Sigmoid colon (tissue), 7 donors: ENCODE results near the gene HAL. TPM values are rescaled to one million over a fixed set of nuclear protein-coding genes. Genes with fewer than 3 reads are reported as not detected.

ENCODE experiments used
- DNase-seq: peaks from one replicate; pipeline ENCODE4 v3.0.0-alpha.2; 2019
- H3K27ac ChIP-seq, 4 donors: fragments of 200-600 bp; sonication (generic); one replicate each; pipeline ENCODE4 v1.5.1; 2016 to 2019; ENCODE audit warnings: mild to moderate bottlenecking in 1 of 4
- H3K27me3 ChIP-seq, 3 donors: fragments of 200-600 bp; sonication (generic); one replicate each; pipeline ENCODE4 v1.5.1; 2019; ENCODE audit warnings: mild to moderate bottlenecking in 1 of 3
- H3K36me3 ChIP-seq, 4 donors: fragments of 200-600 bp; sonication (generic); one replicate each; pipeline ENCODE4 v1.5.1; 2016 to 2019
- H3K4me1 ChIP-seq, 4 donors: fragments of 200-600 bp; sonication (generic); one replicate each; pipeline ENCODE4 v1.5.1; 2017 to 2019
- H3K4me3 ChIP-seq, 4 donors: fragments of 200-600 bp; sonication (generic); one replicate each; pipeline ENCODE4 v1.5.1; 2017 to 2019; ENCODE audit warnings: mild to moderate bottlenecking in 2 of 4, moderate library complexity in 1 of 4
- H3K9me3 ChIP-seq, 4 donors: fragments of 200-600 bp in 3 of 4; sonication (generic) in 3 of 4; one replicate each; pipeline versions ENCODE4 v1.5.1 to v1.6.1; 2013 to 2019
- EP300 ChIP-seq, 4 donors: sonication (generic); formaldehyde crosslinking; IDR thresholded peaks; one replicate each; pipeline ENCODE4 v1.6.1; 2017; ENCODE audit warnings: antibody characterized with exemption in 4 of 4
- POLR2A ChIP-seq, 2 donors: fragments of 450-650 bp; IDR thresholded peaks; one replicate each; pipeline ENCODE4 v1.6.1; 2016; ENCODE audit warnings: antibody characterized with exemption in 2 of 2, mild to moderate bottlenecking in 2 of 2, moderate library complexity in 2 of 2
- POLR2AphosphoS5 ChIP-seq, 4 donors: sonication (generic); formaldehyde crosslinking; IDR thresholded peaks; one replicate each; pipeline ENCODE4 v1.6.1; 2017; ENCODE audit warnings: antibody characterized with exemption in 4 of 4
- WGBS, 2 donors: extraction: QIAGEN DNeasy Blood & Tissue Kit; methylation state at CpG; one replicate each; pipeline ENCODE4 v1.1.7; 2013; 5-methylcytosine and 5-hydroxymethylcytosine counted together
- intact Hi-C: fragments of 100-400 bp; cut with DNase I; formaldehyde crosslinking; loops from one replicate; pipeline ENCODE4 v1.15.1; 2023
- polyA plus RNA-seq, 3 donors: library from polyadenylated mRNA; stranded (reverse); fragments of 200-250 nt; gene quantifications; one replicate each; pipeline ENCODE4 v1.2.3, GENCODE V29; 2013
- total RNA-seq, 4 donors: library from RNA; depleted of rRNA; stranded (reverse); fragments of >200 nt; gene quantifications; one replicate each; pipeline ENCODE4 v1.1.0, GENCODE V29; 2016
- TF ChIP-seq, protein P1 (sequence below), 4 experiments: fragments of 450-650 bp in 3 of 4; fragments of 200-600 bp in 1 of 4; IDR thresholded peaks; one replicate each; pipeline ENCODE4 v1.5.1; 2016 to 2019; ENCODE audit warnings: antibody characterized with exemption in 4 of 4, mild to moderate bottlenecking in 3 of 4, moderate library complexity in 2 of 4
- donor health status: healthy with polysubstance abuse.
- donor health status: Bipolar disorder and iron deficiency.
- donor health status: healthy.

The HAL gene
- total and polyA plus RNA-seq, 7 donors: under 0.01 to 0.46 (median 0.26) TPM; not detected in 3

DNA sequence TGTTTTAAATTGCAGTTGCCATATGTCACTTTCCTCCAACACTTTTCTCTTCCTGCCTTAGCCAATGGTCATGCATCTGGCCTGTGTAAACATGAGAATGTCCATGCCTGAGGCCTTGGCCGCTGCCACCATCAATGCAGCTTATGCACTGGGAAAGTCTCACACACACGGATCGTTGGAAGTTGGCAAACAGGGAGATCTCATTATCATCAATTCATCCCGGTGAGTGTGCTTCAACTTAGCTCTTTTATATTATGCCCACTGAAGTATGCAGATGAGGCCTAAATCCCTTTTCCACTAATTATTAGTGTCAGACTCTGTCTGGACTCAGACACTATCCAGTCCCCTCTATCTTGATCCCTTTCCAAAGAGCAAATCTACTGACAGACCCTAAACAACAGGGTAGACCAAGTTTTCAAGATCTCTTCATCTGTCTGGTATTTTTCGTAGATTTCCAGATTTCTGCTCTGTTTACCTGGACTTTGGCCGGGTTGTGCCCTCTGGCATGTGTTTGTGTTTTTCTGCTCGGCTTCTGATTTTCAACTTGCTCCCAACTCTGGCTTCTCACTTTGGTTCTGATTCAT lies 29.8 kb downstream of the HAL start:
- no peaks in the 10 kb centered on the region for H3K36me3 ChIP-seq
- no peak for DNase-seq
- 61 to 79% methylated on average over 7 of the region's 7 CpGs for WGBS, 2 donors
- no peaks in the 10 kb centered on the region for H3K27me3 ChIP-seq
- no peak overlapping the region for H3K27ac ChIP-seq
- intact Hi-C loops: no loop called here
- TF ChIP-seq EP300 (IDR thresholded peaks at IDR 0.05) (no peak), POLR2A (IDR thresholded peaks at IDR 0.05) (no peak), POLR2AphosphoS5 (IDR thresholded peaks at IDR 0.05) (no peak)
- TF ChIP-seq, protein P1, sequence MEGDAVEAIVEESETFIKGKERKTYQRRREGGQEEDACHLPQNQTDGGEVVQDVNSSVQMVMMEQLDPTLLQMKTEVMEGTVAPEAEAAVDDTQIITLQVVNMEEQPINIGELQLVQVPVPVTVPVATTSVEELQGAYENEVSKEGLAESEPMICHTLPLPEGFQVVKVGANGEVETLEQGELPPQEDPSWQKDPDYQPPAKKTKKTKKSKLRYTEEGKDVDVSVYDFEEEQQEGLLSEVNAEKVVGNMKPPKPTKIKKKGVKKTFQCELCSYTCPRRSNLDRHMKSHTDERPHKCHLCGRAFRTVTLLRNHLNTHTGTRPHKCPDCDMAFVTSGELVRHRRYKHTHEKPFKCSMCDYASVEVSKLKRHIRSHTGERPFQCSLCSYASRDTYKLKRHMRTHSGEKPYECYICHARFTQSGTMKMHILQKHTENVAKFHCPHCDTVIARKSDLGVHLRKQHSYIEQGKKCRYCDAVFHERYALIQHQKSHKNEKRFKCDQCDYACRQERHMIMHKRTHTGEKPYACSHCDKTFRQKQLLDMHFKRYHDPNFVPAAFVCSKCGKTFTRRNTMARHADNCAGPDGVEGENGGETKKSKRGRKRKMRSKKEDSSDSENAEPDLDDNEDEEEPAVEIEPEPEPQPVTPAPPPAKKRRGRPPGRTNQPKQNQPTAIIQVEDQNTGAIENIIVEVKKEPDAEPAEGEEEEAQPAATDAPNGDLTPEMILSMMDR (IDR thresholded peaks at IDR 0.05): no peak
- H3K9me3 ChIP-seq: no peaks in the 10 kb centered on the region
- no peaks in the 10 kb centered on the region for H3K4me1 ChIP-seq
- no peak overlapping the region for H3K4me3 ChIP-seq

DNA sequence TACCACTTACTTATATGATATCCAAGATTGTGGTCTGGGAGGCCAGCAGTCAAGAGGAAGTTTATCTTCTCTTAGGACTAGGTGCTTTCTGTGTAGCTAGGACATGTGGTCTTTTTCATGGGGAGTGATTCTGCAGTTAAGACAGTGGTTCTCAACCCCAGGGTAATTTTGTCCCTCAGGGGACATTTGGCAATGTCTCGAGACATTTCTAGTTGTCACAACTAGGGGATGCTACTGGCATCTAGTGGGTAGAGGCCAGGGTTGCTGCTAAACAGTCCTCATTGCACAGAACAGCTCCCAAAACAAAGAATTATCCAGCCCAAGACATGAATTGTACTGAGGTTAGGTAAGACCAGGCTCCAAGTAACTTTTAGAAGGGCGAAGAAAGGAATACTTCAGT lies 33.0 kb downstream of the HAL start:
- Histone ChIP-seq H3K9me3 (no peaks in the 10 kb centered on the region), H3K27ac (no peak overlapping the region), H3K36me3 (no peaks in the 10 kb centered on the region), H3K27me3 (no peaks in the 10 kb centered on the region), H3K4me1 (no peaks in the 10 kb centered on the region), H3K4me3 (no peak overlapping the region)
- WGBS, 2 donors: 76 to 80% methylated on average over 2 of the region's 2 CpGs
- TF ChIP-seq POLR2A (IDR thresholded peaks at IDR 0.05): no peak
- no peak for TF ChIP-seq EP300 (IDR thresholded peaks at IDR 0.05)
- TF ChIP-seq, protein P1 (IDR thresholded peaks at IDR 0.05): no peak
- TF ChIP-seq POLR2AphosphoS5 (IDR thresholded peaks at IDR 0.05): no peak
- no peak for DNase-seq
- intact Hi-C loops: no loop called here

DNA sequence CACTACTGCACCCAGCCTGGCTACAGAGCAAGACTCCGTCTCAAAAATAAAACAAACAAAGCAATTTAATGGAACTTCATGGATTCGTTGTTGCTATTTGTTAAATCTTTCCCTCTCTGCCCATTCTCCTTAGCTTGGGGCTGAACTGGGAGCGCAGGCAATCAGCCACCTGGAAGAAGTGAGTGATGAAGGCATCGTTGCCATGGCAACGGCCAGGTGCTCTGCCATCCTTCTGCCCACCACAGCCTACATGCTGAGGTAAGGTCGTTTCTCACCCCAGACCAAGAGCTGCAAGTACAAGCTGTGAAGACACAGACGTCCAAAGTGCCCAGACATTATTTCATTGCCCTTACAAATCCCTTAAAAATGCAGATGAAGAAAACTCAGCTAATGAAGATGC lies 33.9 kb downstream of the HAL start:
- intact Hi-C loops: no loop called here
- H3K9me3 ChIP-seq: no peaks in the 10 kb centered on the region
- no peaks in the 10 kb centered on the region for H3K4me1 ChIP-seq
- H3K4me3 ChIP-seq: no peak overlapping the region
- no peak for DNase-seq
- no peak overlapping the region for H3K27ac ChIP-seq
- 71 to 82% methylated on average over 7 of the region's 7 CpGs for WGBS, 2 donors
- no peaks in the 10 kb centered on the region for H3K36me3 ChIP-seq
- TF ChIP-seq POLR2A (IDR thresholded peaks at IDR 0.05) (no peak), EP300 (IDR thresholded peaks at IDR 0.05) (no peak), POLR2AphosphoS5 (IDR thresholded peaks at IDR 0.05) (no peak)
- TF ChIP-seq, protein P1 (IDR thresholded peaks at IDR 0.05): no peak
- no peaks in the 10 kb centered on the region for H3K27me3 ChIP-seq

DNA sequence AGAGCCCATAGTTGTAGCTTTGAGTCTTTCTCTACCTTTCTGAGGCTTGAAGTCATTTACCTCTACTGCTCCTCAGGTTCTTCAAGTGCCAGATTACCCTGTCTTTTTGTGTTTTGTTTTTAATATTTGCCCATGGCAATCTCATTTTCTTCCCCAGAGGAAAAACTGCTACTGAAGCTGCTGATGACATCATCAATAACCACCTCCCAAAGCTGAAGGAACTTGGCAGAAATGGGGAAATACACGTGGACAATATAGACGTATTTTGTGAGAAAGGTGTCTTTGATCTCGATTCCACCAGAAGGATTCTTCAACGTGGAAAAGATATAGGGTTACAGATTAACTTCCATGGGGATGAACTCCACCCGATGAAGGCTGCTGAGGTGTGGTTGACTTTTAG lies 35.9 kb downstream of the HAL start:
- DNase-seq: no peak
- Histone ChIP-seq H3K27me3 (no peaks in the 10 kb centered on the region), H3K36me3 (no peaks in the 10 kb centered on the region), H3K9me3 (no peaks in the 10 kb centered on the region), H3K4me1 (no peaks in the 10 kb centered on the region), H3K4me3 (no peak overlapping the region), H3K27ac (no peak overlapping the region)
- no peak for TF ChIP-seq POLR2A (IDR thresholded peaks at IDR 0.05)
- intact Hi-C loops: no loop called here
- 14 to 53% methylated on average over 5 of the region's 5 CpGs for WGBS, 2 donors

DNA sequence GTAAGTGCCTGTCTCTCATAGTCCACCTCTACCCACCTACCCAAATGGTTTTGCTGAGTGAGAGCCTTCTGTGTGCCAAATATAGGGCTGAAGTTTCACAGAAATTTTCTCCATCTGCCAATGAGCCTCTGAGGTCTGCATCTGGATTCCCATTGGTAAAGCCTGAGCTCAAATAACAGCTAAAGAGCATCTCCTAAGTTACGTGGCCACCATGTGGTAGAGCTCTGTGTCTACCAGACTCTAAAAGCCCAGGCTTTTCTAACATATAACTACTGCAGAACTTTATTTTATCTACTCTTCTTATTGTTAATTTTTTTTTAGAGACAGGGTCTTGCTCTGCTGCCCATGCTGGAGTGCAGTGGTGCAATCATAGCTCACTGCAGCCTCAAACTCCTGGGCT lies 37.0 kb downstream of the HAL start:
- H3K36me3 ChIP-seq: no peaks in the 10 kb centered on the region
- no peak for DNase-seq
- no peaks in the 10 kb centered on the region for H3K27me3 ChIP-seq
- no peaks in the 10 kb centered on the region for H3K4me1 ChIP-seq
- no peak overlapping the region for H3K27ac ChIP-seq
- WGBS, 2 donors: 52 to 67% methylated on average over 1 of the region's 1 CpG
- H3K9me3 ChIP-seq: no peaks in the 10 kb centered on the region
- intact Hi-C loops: no loop called here
- H3K4me3 ChIP-seq: no peak overlapping the region
- TF ChIP-seq EP300 (IDR thresholded peaks at IDR 0.05) (no peak), POLR2AphosphoS5 (IDR thresholded peaks at IDR 0.05) (no peak), POLR2A (IDR thresholded peaks at IDR 0.05) (no peak)
- TF ChIP-seq, protein P1 (IDR thresholded peaks at IDR 0.05): no peak
